Loucy (cell line): ENCODE measurements around the gene MRPL50.

ENCODE experiments used
- EZH2phosphoT487 ChIP-seq: fragments of 200-600 bp; IDR thresholded peaks from 2 replicates; pipeline ENCODE4 v1.6.1; 2018; ENCODE audit warnings: antibody characterized with exemption, mild to moderate bottlenecking, moderate library complexity, borderline replicate concordance
- TF ChIP-seq, protein P1 (sequence below): fragments of 200-600 bp; sonication (generic); conservative IDR thresholded peaks from 2 replicates; pipeline ENCODE4 v1.5.1; 2014; ENCODE audit warnings: mild to moderate bottlenecking, antibody characterized with exemption, low read length

DNA sequence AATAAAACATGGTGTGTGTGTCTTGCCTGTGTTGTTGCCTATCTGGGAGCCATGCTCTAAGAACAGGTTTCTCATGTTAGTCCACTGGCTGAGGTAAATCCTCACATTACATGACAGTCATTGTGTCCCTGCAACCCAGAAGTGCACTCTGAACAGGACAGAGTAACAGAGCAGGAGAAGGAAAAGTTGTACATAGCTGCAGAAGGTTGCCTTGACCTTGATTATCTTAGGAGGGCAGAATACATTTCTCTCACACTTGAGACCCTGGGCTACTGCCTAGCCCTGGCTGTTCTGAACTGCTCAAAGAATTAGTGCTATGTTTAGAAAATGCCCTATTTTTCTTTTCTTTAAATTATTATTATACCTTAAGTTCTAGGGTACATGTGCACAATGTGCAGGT, 17.2 kb upstream of the MRPL50 start:
- TF ChIP-seq, protein P1, sequence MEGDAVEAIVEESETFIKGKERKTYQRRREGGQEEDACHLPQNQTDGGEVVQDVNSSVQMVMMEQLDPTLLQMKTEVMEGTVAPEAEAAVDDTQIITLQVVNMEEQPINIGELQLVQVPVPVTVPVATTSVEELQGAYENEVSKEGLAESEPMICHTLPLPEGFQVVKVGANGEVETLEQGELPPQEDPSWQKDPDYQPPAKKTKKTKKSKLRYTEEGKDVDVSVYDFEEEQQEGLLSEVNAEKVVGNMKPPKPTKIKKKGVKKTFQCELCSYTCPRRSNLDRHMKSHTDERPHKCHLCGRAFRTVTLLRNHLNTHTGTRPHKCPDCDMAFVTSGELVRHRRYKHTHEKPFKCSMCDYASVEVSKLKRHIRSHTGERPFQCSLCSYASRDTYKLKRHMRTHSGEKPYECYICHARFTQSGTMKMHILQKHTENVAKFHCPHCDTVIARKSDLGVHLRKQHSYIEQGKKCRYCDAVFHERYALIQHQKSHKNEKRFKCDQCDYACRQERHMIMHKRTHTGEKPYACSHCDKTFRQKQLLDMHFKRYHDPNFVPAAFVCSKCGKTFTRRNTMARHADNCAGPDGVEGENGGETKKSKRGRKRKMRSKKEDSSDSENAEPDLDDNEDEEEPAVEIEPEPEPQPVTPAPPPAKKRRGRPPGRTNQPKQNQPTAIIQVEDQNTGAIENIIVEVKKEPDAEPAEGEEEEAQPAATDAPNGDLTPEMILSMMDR = no peak
- TF ChIP-seq EZH2phosphoT487 = no peak
